ENCODE measurements around the gene MAST4.

MAST4 gene

GRCh38 chr5:67153292-67153691 is 557.1 kb downstream of the MAST4 start:
- Histone ChIP-seq H3K4me3 (ENCODE audit: insufficient read depth in 1 of 2, low read depth in 1 of 2, low read length in 2 of 2) (no peak overlapping the region), H3K4me2 (ENCODE audit: low read length, poor library complexity, severe bottlenecking) (no peak overlapping the region), H2AFZ (ENCODE audit: low read depth, low read length) (no peak overlapping the region), H2AK5ac (ENCODE audit: low read length, severe bottlenecking) (no peak overlapping the region), H3K79me1 (replicated peaks; ENCODE audit: low read length, poor library complexity, severe bottlenecking) (peaks cover 3% of the 10 kb centered on the region), H3K36me3 (ENCODE audit: control insufficient read depth in 1 of 2, insufficient read depth in 2 of 2, low read depth in 1 of 2, low read length in 2 of 2) (peaks cover 11 to 70% of the 10 kb centered on the region in 2 experiments), H3K23ac (ENCODE audit: low read length in 2 of 2) (no peak overlapping the region), H4K91ac (ENCODE audit: low read length) (no peak overlapping the region), H3K27ac (ENCODE audit: low read length, poor library complexity, severe bottlenecking) (no peak overlapping the region), H2BK120ac (ENCODE audit: low read depth, low read length) (no peak overlapping the region), H3K4me1 (ENCODE audit: control insufficient read depth, insufficient read depth, low read depth, low read length) (no peaks in the 10 kb centered on the region), H2BK5ac (ENCODE audit: low read depth, low read length, poor library complexity, severe bottlenecking) (no peak overlapping the region), H2BK15ac (ENCODE audit: low read depth, poor library complexity, severe bottlenecking) (no peak overlapping the region), H3K18ac (ENCODE audit: low read depth in 1 of 2, low read length in 2 of 2) (no peak overlapping the region), H4K8ac (ENCODE audit: low read length) (no peak overlapping the region), H3K14ac (ENCODE audit: low read length in 2 of 2) (no peak overlapping the region), H3K27me3 (ENCODE audit: control insufficient read depth in 1 of 2, insufficient read depth in 1 of 2, low read length in 2 of 2) (no peaks in the 10 kb centered on the region), H3K9ac (ENCODE audit: low read length) (no peak overlapping the region), H3K9me3 (ENCODE audit: control insufficient read depth, low read length) (no peaks in the 10 kb centered on the region), H2BK12ac (ENCODE audit: low read length in 2 of 2) (no peak overlapping the region), H3K4ac (ENCODE audit: low read depth in 1 of 2, low read length in 2 of 2) (no peak overlapping the region)
- WGBS, result no CpG with 5 or more reads among the region's 2 CpGs
- no peak for DNase-seq

- Histone ChIP-seq H3K9ac (ENCODE audit: low read length) (no peak overlapping the region), H3K4me1 (ENCODE audit: control insufficient read depth, insufficient read depth, low read depth, low read length) (no peaks in the 10 kb centered on the region), H3K4ac (ENCODE audit: low read depth in 1 of 2, low read length in 2 of 2) (no peak overlapping the region), H3K18ac (ENCODE audit: low read depth in 1 of 2, low read length in 2 of 2) (no peak overlapping the region), H3K4me2 (ENCODE audit: low read length, poor library complexity, severe bottlenecking) (no peak overlapping the region), H3K4me3 (ENCODE audit: insufficient read depth in 1 of 2, low read depth in 1 of 2, low read length in 2 of 2) (no peak overlapping the region), H4K91ac (ENCODE audit: low read length) (no peak overlapping the region), H3K14ac (ENCODE audit: low read length in 2 of 2) (no peak overlapping the region), H2BK5ac (ENCODE audit: low read depth, low read length, poor library complexity, severe bottlenecking) (no peak overlapping the region), H2AK5ac (ENCODE audit: low read length, severe bottlenecking) (no peak overlapping the region), H3K27ac (ENCODE audit: low read length, poor library complexity, severe bottlenecking) (no peak overlapping the region), H2BK15ac (ENCODE audit: low read depth, poor library complexity, severe bottlenecking) (no peak overlapping the region), H3K27me3 (ENCODE audit: control insufficient read depth in 1 of 2, insufficient read depth in 1 of 2, low read length in 2 of 2) (no peaks in the 10 kb centered on the region), H3K36me3 (ENCODE audit: control insufficient read depth in 1 of 2, insufficient read depth in 2 of 2, low read depth in 1 of 2, low read length in 2 of 2) (peaks cover 11 to 70% of the 10 kb centered on the region in 2 experiments), H3K79me1 (replicated peaks; ENCODE audit: low read length, poor library complexity, severe bottlenecking) (peaks cover 2% of the 10 kb centered on the region), H3K9me3 (ENCODE audit: control insufficient read depth, low read length) (no peaks in the 10 kb centered on the region), H2BK120ac (ENCODE audit: low read depth, low read length) (no peak overlapping the region), H3K23ac (ENCODE audit: low read length in 2 of 2) (no peak overlapping the region), H2AFZ (ENCODE audit: low read depth, low read length) (no peak overlapping the region), H4K8ac (ENCODE audit: low read length) (no peak overlapping the region), H2BK12ac (ENCODE audit: low read length in 2 of 2) (no peak overlapping the region)
- no peak for DNase-seq
- 82% methylated on average over 5 of the region's 5 CpGs for WGBS
Observed at GRCh38 chr5:67154556-67155206, 558.5 kb downstream of the MAST4 start.

- no peak overlapping the region for H3K18ac ChIP-seq (ENCODE audit: low read depth in 1 of 2, low read length in 2 of 2)
- H2BK120ac ChIP-seq (ENCODE audit: low read depth, low read length), result no peak overlapping the region
- no peak overlapping the region for H4K91ac ChIP-seq (ENCODE audit: low read length)
- no peak overlapping the region for H3K27ac ChIP-seq (ENCODE audit: low read length, poor library complexity, severe bottlenecking)
- DNase-seq, result peak; percentile 38
- H3K36me3 ChIP-seq (ENCODE audit: control insufficient read depth in 1 of 2, insufficient read depth in 2 of 2, low read depth in 1 of 2, low read length in 2 of 2), result peaks cover 6 to 69% of the 10 kb centered on the region in 2 experiments
- H3K9ac ChIP-seq (ENCODE audit: low read length), result no peak overlapping the region
- no peaks in the 10 kb centered on the region for H3K9me3 ChIP-seq (ENCODE audit: control insufficient read depth, low read length)
- no peak overlapping the region for H3K4me2 ChIP-seq (ENCODE audit: low read length, poor library complexity, severe bottlenecking)
- no peak overlapping the region for H2BK15ac ChIP-seq (ENCODE audit: low read depth, poor library complexity, severe bottlenecking)
- H3K4me1 ChIP-seq (ENCODE audit: control insufficient read depth, insufficient read depth, low read depth, low read length), result no peaks in the 10 kb centered on the region
- no peak overlapping the region for H4K8ac ChIP-seq (ENCODE audit: low read length)
- H3K4ac ChIP-seq (ENCODE audit: low read depth in 1 of 2, low read length in 2 of 2), result no peak overlapping the region
- H3K14ac ChIP-seq (ENCODE audit: low read length in 2 of 2), result no peak overlapping the region
- H3K4me3 ChIP-seq (ENCODE audit: insufficient read depth in 1 of 2, low read depth in 1 of 2, low read length in 2 of 2), result no peak overlapping the region
- no peak overlapping the region for H2AFZ ChIP-seq (ENCODE audit: low read depth, low read length)
- WGBS, result 69% methylated on average over 4 of the region's 5 CpGs
- H3K79me1 ChIP-seq (replicated peaks; ENCODE audit: low read length, poor library complexity, severe bottlenecking), result peaks cover 2% of the 10 kb centered on the region
- no peaks in the 10 kb centered on the region for H3K27me3 ChIP-seq (ENCODE audit: control insufficient read depth in 1 of 2, insufficient read depth in 1 of 2, low read length in 2 of 2)
- no peak overlapping the region for H2AK5ac ChIP-seq (ENCODE audit: low read length, severe bottlenecking)
- H3K23ac ChIP-seq (ENCODE audit: low read length in 2 of 2), result no peak overlapping the region
- H2BK5ac ChIP-seq (ENCODE audit: low read depth, low read length, poor library complexity, severe bottlenecking), result no peak overlapping the region
- peak overlapping the region in 1 of 2 experiments; percentile 21 for H2BK12ac ChIP-seq (ENCODE audit: low read length in 2 of 2)
Observed at GRCh38 chr5:67156976-67157583, 560.9 kb downstream of the MAST4 start.

- Histone ChIP-seq H3K4ac (ENCODE audit: low read depth in 1 of 2, low read length in 2 of 2) (no peak overlapping the region), H3K9ac (ENCODE audit: low read length) (peak overlapping the region; percentile 55), H3K23ac (ENCODE audit: low read length in 2 of 2) (no peak overlapping the region), H4K8ac (ENCODE audit: low read length) (no peak overlapping the region), H3K14ac (ENCODE audit: low read length in 2 of 2) (no peak overlapping the region), H2AK5ac (ENCODE audit: low read length, severe bottlenecking) (no peak overlapping the region), H2BK120ac (ENCODE audit: low read depth, low read length) (no peak overlapping the region), H3K4me2 (ENCODE audit: low read length, poor library complexity, severe bottlenecking) (no peak overlapping the region), H2AFZ (ENCODE audit: low read depth, low read length) (no peak overlapping the region), H2BK15ac (ENCODE audit: low read depth, poor library complexity, severe bottlenecking) (no peak overlapping the region), H3K27ac (ENCODE audit: low read length, poor library complexity, severe bottlenecking) (no peak overlapping the region), H2BK5ac (ENCODE audit: low read depth, low read length, poor library complexity, severe bottlenecking) (no peak overlapping the region), H3K4me3 (ENCODE audit: insufficient read depth in 1 of 2, low read depth in 1 of 2, low read length in 2 of 2) (no peak overlapping the region), H3K36me3 (ENCODE audit: control insufficient read depth in 1 of 2, insufficient read depth in 2 of 2, low read depth in 1 of 2, low read length in 2 of 2) (peaks cover 30 to 69% of the 10 kb centered on the region in 2 experiments), H3K79me1 (replicated peaks; ENCODE audit: low read length, poor library complexity, severe bottlenecking) (no peaks in the 10 kb centered on the region), H2BK12ac (ENCODE audit: low read length in 2 of 2) (no peak overlapping the region), H3K27me3 (ENCODE audit: control insufficient read depth in 1 of 2, insufficient read depth in 1 of 2, low read length in 2 of 2) (no peaks in the 10 kb centered on the region), H3K4me1 (ENCODE audit: control insufficient read depth, insufficient read depth, low read depth, low read length) (no peaks in the 10 kb centered on the region), H4K91ac (ENCODE audit: low read length) (no peak overlapping the region), H3K18ac (ENCODE audit: low read depth in 1 of 2, low read length in 2 of 2) (no peak overlapping the region), H3K9me3 (ENCODE audit: control insufficient read depth, low read length) (no peaks in the 10 kb centered on the region)
- 100% methylated on average over 3 of the region's 3 CpGs for WGBS
- DNase-seq, result no peak
Observed at GRCh38 chr5:67160272-67160671, 564.1 kb downstream of the MAST4 start.
